UCSD-AML1 (cell line): ENCODE data around the gene PML.
"Not testable (repeated sequence)": the region's sequence is repeated elsewhere in the genome, so short reads cannot be mapped to it uniquely, and the experiment has no call there.

Experiments
- DNase-seq: peaks from one replicate; lab custom pipeline; 2025; ENCODE audit not compliant: unreplicated experiment; lab: John Stamatoyannopoulos, UW

Gene PML

DNA sequence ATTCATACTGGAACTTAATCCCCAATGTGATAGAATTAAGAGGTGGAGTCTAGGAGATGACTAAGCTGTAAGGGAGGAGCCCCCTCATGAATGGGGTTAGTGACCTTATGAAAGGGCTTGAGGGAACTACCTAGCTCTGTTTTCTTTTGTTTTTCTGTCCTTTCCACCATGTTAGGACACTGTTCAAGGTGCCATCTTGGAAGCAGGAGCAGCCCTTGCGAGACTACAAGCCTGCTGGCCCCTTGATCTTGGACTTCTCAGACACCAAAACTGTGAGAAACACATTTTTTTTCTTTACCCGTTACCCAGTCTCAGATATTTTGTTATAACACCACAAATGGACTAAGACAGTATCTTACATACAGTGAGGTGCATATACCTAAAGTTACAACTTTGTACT lies 61.3 kb downstream of the PML start:
- DNase-seq: no peak

DNA sequence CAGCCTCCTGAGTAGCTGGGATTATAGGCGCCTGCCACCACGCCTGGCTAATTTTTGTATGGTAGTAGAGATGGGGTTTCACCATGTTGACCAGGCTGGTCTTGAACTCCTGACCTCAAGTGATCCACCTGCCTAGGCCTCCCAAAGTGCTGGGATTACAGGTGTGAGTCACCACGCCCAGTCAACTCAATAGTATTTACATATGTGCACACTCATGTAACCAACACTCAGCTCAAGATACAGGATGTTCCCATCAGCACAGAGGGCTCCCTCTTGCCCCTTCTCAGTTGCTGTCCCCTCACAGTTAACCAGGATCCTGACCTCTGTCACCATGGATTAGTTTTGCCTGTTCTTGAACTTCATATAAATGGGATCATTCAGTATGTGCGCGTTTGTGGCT lies 61.8 kb downstream of the PML start:
- DNase-seq: not testable (repeated sequence)

DNA sequence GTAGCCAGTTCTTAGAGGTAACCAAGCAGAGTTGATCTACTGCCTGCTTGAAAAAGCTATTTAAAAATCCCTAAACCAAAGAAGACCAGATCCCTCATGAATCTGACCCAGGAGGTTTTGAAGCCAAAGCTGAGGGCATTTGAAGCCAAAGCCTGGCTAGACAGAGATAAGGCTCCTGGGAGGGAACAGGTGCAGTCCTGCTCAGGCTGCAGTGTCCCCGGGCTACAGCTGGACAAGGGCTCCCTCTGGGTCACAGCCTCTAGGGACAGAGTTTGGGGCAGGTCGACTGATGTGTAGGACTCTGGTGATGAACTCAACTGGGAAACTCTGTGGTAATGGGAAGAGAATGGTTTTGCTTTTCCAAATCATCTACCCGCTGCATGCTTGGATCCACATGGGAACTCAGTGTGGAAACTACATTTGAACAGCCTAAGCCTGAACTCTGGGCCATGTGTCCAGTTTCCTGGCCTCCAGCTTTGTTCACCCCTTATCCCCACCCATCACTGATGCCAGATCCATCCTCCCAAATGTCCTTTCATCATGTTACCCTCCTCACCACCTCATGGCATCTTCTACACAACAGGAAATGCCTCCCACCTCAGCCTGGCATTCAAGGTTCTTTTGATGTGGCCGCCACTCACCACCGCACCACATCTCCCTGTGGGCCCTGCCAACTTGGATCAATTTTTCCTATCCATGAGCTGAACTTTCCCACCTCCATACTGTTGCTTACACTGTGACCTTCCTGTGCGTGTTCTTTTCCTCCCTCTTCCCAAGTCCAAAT lies 64.7 kb downstream of the PML start:
- DNase-seq: not testable (repeated sequence)

- no peak for DNase-seq
Observed at GRCh38 chr15:74060251-74060650, 65.7 kb downstream of the PML start.

GRCh38 chr15:74062236-74062635 lies 67.7 kb downstream of the PML start:
- no peak for DNase-seq

DNA sequence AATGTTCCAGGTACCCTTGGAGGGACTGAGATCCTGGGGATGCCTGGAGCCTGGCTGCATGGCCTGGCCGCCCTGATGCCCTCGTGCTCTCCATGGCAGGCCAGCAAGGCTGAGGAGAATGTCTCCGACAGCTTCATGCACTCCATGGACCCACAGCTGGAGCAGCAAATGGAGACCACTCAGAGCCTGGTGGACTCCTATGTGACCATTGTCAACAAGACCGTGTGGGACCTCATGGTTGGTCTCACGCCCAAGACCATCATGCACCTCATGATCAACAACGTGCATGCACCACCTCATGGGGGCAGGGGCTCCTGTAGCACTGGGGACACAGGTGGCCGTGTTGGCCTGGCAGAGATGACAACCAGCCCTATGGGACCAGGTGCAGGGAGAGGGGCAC lies 68.2 kb downstream of the PML start:
- no peak for DNase-seq

DNA sequence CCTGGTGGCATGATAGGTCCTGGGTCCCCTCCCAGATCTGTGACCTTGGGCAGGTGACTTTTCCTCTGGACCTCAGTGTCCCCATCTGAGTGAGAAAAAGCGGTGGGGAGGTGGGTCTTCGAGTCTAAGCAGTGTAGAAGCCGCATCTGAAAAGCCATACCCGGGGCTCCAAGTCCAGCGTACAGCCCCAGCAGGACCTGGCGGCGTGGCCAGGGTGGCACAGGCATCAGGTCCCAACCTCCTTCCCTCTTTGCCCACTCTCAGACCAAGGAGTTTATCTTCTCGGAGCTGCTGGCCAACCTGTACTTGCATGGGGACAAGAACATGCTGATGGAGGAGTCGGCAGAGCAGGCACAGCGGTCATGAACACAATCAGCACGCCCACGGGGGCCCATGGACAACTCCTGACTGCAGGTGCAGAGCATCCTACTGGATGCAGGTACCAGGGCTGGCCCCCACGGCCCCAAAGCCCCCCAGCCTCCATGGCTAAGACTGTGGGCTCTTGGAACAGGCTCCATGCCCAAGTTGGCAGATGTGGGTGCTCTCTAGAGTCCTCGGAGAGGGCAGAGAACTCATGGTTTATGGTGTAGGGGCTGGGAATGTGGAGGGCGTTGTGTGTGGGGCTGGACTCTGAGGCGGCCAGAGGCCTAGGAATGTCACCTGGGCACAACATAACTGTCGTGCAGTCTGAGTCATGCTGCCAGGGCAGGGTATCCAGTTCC lies 69.1 kb downstream of the PML start:
- DNase-seq: not testable (repeated sequence)

GRCh38 chr15:74064183-74064582 lies 69.7 kb downstream of the PML start:
- not testable (repeated sequence) for DNase-seq

GRCh38 chr15:74064822-74065221 lies 70.3 kb downstream of the PML start:
- DNase-seq: not testable (repeated sequence)

DNA sequence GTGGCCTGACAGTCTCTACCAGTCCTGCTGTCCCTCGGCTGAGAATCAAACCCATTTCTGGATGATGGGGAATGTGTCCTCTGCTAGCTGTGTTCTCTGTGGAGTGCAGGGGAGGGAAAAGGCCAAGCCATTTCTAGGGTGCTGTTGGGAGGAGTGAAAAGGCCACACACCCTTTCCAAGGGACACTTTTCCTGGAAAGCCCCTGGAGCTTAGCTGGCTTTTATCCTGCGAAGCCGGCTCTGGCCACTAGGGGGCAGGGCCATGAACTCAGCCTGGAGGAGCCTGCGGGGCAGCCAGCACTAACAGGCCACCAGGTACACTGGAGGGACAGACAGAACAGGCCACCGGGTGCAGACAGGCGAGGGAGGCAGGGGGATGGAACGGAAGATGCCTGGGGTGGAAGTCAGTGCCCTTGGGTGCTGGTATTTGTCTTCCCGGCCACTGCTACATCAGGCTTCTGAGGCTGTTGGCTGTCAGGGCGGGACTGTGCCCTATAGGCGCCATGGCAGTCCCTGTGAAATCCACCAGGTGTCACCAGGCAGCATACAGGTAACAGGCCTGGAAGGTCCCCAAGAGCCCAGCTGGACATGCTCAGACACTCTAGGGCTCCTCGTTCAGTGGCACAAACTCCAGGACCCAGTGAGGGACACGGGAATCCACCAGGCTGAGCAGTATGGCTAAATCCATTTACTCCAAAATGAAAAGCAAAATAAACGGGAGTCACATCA lies 71.3 kb downstream of the PML start:
- DNase-seq: not testable (repeated sequence)

GRCh38 chr15:74071645-74072044 lies 77.1 kb downstream of the PML start:
- not testable (repeated sequence) for DNase-seq

DNA sequence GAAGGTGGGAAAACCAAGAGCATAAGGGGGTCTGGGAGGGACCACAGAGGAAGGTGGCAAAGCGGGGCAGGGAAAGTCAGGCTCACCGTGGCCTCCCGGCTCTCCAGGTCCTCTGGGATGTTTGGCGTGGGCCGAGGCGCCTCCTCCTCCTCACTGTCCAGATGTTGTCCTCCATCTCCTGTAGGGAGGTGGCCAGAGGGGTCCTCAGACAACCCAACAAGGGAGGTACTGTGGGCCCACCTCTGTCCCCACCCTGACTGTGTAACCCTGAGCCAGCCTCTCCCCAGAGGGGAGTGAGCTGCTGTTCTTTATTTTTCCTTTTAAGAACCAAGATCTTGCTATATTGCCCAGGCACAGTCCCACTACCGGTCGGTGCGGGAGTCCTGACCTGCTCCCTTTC lies 77.6 kb downstream of the PML start:
- not testable (repeated sequence) for DNase-seq

DNA sequence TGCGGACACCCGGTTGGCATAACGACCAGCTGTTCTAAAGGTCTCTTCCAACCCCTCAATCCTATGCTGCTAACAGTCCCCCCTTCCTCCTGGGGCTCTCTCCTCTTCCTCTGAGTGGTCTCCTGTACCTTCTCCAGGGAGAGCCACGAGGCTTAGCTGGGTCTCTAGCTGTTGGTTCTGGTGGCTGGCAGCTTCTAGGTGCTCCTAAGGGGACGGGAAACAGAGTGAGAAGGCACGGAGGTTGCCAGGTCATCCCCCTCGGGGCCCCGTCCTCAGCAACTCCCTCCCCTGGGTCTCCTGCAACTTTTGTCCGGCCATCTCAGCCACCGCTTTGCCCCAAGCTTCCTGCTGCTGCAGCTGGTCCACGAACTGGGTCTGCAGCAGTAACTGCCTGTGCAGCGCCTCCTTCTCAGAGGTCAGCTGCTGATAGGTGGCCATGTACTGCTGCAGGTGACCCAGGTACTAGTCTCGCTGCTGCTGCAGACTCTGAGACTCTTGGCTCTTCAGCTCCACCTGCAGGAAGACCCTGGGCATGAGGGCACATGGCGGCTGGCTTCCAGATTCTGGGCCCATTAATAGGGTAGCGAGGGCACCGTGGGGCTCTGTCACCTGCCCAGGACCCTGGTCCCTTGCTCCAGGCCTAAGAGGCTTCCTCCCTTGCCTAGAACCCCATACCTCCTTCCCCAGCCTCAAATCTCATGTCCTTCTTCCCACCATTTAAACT lies 78.3 kb downstream of the PML start:
- DNase-seq: not testable (repeated sequence)

- not testable (repeated sequence) for DNase-seq
Observed at GRCh38 chr15:74075781-74076180, 81.3 kb downstream of the PML start.

GRCh38 chr15:74082450-74082849 lies 87.9 kb downstream of the PML start, which contains the start of gene GOLGA6A:
TSS of gene GOLGA6A (minus strand) at chr15:74082550. CDS start at chr15:74082509, 41 bp downstream.
- DNase-seq: not testable (repeated sequence)

DNA sequence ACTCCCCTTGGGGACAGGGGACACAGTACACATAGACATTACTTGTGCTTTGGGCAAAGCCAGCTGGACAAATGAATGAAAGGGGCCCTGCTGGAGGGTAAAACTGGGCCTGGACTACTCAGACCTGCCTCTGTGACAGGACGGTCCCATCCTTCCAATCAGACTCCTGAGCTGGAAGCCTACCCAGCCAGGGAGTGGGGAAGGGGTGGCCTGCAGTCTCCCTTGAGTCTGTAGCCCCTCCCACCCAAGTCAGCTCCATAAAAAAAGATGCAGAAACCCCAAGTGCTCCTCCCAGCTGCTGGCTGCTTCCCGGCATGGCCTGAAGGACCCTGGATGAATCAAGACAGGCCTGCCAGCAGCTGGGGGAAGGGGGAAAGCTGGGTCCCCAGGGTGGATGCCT lies 100.1 kb downstream of the PML start:
- DNase-seq: not testable (repeated sequence)

DNA sequence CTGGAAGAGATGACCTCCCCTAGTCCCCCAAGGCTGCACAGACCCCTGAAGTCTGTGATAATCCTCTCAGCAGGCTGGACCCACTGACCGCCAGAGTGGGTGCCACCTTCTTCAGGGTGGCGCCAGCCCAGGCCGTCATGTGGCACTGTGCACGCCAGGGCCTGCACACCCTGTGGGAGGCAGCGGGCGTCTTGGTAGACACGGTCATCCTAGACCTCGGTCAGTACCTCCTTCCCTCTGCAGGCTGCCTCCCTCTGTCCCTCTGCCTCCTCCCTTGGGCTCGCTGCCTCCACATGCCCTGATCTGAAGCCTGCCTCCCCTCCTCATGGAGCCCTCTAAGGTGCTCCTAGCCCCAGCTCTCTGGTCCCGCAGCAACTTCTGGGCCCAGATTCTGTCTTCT lies 101.1 kb downstream of the PML start:
- not testable (repeated sequence) for DNase-seq

DNA sequence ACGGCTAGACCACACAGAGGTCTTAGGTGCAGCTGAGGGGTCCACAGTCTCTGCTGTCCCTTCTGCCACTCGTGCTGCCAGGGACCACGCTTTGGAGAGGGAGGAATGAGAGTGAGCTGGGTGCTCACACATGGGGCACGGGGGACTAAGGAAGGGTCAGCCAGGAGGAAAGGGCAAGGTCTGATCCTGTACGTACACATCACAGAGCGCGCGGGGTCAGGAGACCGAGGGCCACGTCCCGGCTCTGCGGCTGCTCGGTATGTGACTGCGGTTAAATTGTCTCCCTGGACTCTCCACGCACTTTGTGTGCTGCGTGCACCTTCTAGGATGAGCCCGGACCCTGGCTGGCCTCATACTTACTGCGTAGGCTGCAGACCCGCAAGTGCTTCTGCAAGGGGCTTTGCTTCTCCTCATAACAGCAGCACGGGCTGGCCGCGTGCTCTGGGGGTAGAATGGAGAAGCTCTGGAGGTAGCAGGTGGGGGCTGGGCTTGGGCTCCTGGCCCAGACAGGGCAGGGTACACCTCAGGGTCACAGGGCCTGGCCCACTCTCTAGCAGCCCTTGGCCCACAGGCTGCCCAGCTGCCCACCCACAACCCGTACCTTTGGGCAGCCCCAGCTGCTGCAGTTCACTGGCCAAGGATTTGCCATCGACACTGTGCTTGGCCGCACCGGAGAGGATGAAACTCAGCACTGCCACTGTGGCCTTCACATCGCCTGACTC lies 102.4 kb downstream of the PML start:
- not testable (repeated sequence) for DNase-seq
